HG03460 (cell line): Measurements from ENCODE around the gene GPRC5D.

ENCODE experiments used
- ATAC-seq: cut with Tn5 transposase; IDR thresholded peaks from one replicate; pipeline ENCODE4 v1.9.1; 2021; ENCODE audit not compliant: unreplicated experiment

The GPRC5D gene

GRCh38 chr12:12979731-12980259 lies 27.8 kb upstream of the GPRC5D start:
- ATAC-seq: no peak

GRCh38 chr12:12979126-12979525 lies 27.2 kb upstream of the GPRC5D start:
- no peak for ATAC-seq

- no peak for ATAC-seq
Measured at GRCh38 chr12:12977231-12977630, 25.3 kb upstream of the GPRC5D start.

- no peak for ATAC-seq
Measured at GRCh38 chr12:12976366-12976765, 24.4 kb upstream of the GPRC5D start.

GRCh38 chr12:12975322-12976077 lies 23.5 kb upstream of the GPRC5D start:
- ATAC-seq: no peak

- no peak for ATAC-seq
Measured at GRCh38 chr12:12974211-12974610, 22.2 kb upstream of the GPRC5D start.

GRCh38 chr12:12973019-12973418 lies 21.0 kb upstream of the GPRC5D start:
- ATAC-seq: no peak

- ATAC-seq: no peak
Measured at GRCh38 chr12:12965836-12966235, 13.9 kb upstream of the GPRC5D start.

GRCh38 chr12:12964255-12964654 lies 12.3 kb upstream of the GPRC5D start:
- no peak for ATAC-seq

- no peak for ATAC-seq
Measured at GRCh38 chr12:12960639-12961209, 8.8 kb upstream of the GPRC5D start.

- no peak for ATAC-seq
Measured at GRCh38 chr12:12958886-12959285, 6.9 kb upstream of the GPRC5D start.

- no peak for ATAC-seq
Measured at GRCh38 chr12:12954878-12955625, 3.1 kb upstream of the GPRC5D start.

GRCh38 chr12:12954356-12954755 lies 2.4 kb upstream of the GPRC5D start:
- no peak for ATAC-seq

- no peak for ATAC-seq
Measured at GRCh38 chr12:12951504-12951903, 466 bp downstream of the GPRC5D start.

GRCh38 chr12:12947902-12948301 lies 4.1 kb downstream of the GPRC5D start:
- ATAC-seq: no peak

GRCh38 chr12:12946686-12947355 lies 5.1 kb downstream of the GPRC5D start:
- ATAC-seq: no peak

- no peak for ATAC-seq
Measured at GRCh38 chr12:12945591-12945990, 6.4 kb downstream of the GPRC5D start.

- ATAC-seq: no peak
Measured at GRCh38 chr12:12943586-12944260, 8.2 kb downstream of the GPRC5D start.

GRCh38 chr12:12941450-12942350 lies 10.3 kb downstream of the GPRC5D start:
- no peak for ATAC-seq

- ATAC-seq: no peak
Measured at GRCh38 chr12:12939888-12940287, 12.1 kb downstream of the GPRC5D start.
